ENCODE measurements around the gene ASB18. TPM values are rescaled to one million over a fixed set of nuclear protein-coding genes. Genes with fewer than 3 reads are reported as not detected.

ASB18 gene
- total and polyA plus RNA-seq, 2 donors (not counting 3 experiments of a cell fraction or from before 2014, with no cell fraction given) = not detected

DNA sequence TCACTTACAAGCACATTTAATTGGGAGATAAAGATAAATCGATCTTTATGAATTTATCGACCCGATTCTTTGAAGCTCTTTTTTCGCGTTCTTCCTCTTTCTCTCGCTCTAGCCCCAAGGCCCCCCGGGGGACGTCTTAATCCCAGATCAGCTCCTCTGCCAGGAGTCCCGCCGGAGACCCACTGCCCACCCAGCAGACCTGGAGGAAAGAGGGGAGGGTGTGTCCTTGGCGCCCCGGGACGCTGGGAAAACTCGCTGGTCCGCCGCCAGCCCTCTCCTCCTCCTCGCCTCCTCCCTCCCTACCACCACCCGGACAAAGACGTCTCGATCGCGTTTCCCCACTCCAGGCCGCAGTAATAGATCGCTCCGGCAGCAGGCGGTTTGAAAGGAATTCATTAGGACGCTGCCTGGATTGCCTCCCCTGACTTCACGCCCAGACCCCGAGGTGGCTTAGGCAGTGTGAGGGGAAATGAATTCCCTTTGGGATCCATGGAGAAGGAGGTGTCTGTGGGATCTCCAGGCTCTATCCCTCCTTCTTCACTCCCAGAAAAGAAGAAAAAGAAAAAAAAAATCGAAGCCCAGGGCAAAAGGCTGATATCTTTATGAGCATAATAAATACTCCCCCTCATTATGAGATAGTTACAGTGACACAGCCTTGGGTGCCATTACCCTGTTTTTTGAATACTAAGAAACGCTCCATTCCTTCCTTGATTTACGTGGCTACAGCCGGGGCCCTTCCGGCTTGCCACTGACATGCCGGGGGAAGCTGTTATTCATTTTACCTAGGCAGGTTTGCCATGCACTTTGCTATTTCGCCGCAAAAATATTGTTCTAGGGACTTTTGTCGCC, 94.2 kb downstream of the ASB18 start:
- Histone ChIP-seq H3K36me3 (ENCODE audit: control insufficient read depth in 2 of 2, extremely low read depth in 1 of 2, insufficient read depth in 2 of 2, low read length in 2 of 2) (no peaks in the 10 kb centered on the region), H3K9ac (replicated peaks; ENCODE audit: extremely low read depth, insufficient read depth, low read length) (no peak overlapping the region), H3K27me3 (ENCODE audit: control insufficient read depth in 2 of 2, insufficient read depth in 2 of 2, low read length in 2 of 2) (peaks cover 3 to 55% of the 10 kb centered on the region in 2 experiments), H3K4me1 (ENCODE audit: control insufficient read depth, extremely low read depth, insufficient read depth, low read length) (peaks cover 28% of the 10 kb centered on the region), H3K27ac (ENCODE audit: insufficient read depth, low read depth, low read length) (no peak overlapping the region), H3K9me3 (replicated peaks; ENCODE audit: control insufficient read depth, insufficient read depth, low read length) (no peaks in the 10 kb centered on the region), H4K20me1 (replicated peaks; ENCODE audit: control insufficient read depth, extremely low read depth, insufficient read depth, low read length) (no peaks in the 10 kb centered on the region), H3K9me1 (replicated peaks; ENCODE audit: control insufficient read depth, extremely low read depth, insufficient read depth, low read length) (no peaks in the 10 kb centered on the region), H3K4me3 (replicated peaks in 1 of 3; ENCODE audit: insufficient read depth in 1 of 3, low read depth in 1 of 3, low read length in 3 of 3) (no peak overlapping the region), H3K79me2 (ENCODE audit: control insufficient read depth, insufficient read depth, low read length) (no peaks in the 10 kb centered on the region), H2AFZ (ENCODE audit: low read depth, low read length) (no peak overlapping the region), H3K4me2 (ENCODE audit: insufficient read depth, low read length) (no peak overlapping the region)
- no TSS peak for BruUV-seq (replicated peaks)
- DNase-seq (ENCODE audit: low read depth, low spot score) (no peak), FAIRE-seq (no peak)
- dilution Hi-C loops (cut with MboI; ENCODE audit: extremely low pct_ligation_motif_present, low sequenced_read_pairs) (no loop called here), intact Hi-C loops (cut with micrococcal nuclease) (loop anchor here (2.0 to 5.0 kb wide), 2 partner anchors 309 to 402 kb away; no protein-coding TSS in a partner anchor)
- TF ChIP-seq JUN (IDR thresholded peaks at IDR 0.05; ENCODE audit: borderline replicate concordance, insufficient read depth, insufficient read length, low read depth) (no peak), FOS (IDR thresholded peaks at IDR 0.05; ENCODE audit: borderline replicate concordance, insufficient read depth, low read length) (no peak), MYC (IDR thresholded peaks at IDR 0.05; ENCODE audit: low read depth, low read length) (no peak), POLR2AphosphoS5 (IDR thresholded peaks at IDR 0.05; ENCODE audit: insufficient read depth, low read depth, low read length) (no peak), POLR2A (IDR thresholded peaks at IDR 0.05; ENCODE audit: low read depth, low read length) (no peak), EZH2 (IDR thresholded peaks at IDR 0.05; ENCODE audit: borderline replicate concordance, low read depth, low read length, severe bottlenecking) (no peak), GATA2 (IDR thresholded peaks at IDR 0.05; ENCODE audit: insufficient read depth, insufficient read length, low read depth, low read length) (no peak)
- TF ChIP-seq, protein P1, sequence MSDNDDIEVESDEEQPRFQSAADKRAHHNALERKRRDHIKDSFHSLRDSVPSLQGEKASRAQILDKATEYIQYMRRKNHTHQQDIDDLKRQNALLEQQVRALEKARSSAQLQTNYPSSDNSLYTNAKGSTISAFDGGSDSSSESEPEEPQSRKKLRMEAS (IDR thresholded peaks at IDR 0.05; ENCODE audit: insufficient read depth, insufficient read length) = no peak
- TF ChIP-seq, protein P2, sequence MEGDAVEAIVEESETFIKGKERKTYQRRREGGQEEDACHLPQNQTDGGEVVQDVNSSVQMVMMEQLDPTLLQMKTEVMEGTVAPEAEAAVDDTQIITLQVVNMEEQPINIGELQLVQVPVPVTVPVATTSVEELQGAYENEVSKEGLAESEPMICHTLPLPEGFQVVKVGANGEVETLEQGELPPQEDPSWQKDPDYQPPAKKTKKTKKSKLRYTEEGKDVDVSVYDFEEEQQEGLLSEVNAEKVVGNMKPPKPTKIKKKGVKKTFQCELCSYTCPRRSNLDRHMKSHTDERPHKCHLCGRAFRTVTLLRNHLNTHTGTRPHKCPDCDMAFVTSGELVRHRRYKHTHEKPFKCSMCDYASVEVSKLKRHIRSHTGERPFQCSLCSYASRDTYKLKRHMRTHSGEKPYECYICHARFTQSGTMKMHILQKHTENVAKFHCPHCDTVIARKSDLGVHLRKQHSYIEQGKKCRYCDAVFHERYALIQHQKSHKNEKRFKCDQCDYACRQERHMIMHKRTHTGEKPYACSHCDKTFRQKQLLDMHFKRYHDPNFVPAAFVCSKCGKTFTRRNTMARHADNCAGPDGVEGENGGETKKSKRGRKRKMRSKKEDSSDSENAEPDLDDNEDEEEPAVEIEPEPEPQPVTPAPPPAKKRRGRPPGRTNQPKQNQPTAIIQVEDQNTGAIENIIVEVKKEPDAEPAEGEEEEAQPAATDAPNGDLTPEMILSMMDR (IDR thresholded peaks at IDR 0.05; ENCODE audit: extremely low read depth in 1 of 2, insufficient read depth in 1 of 2, low read depth in 1 of 2, low read length in 2 of 2) = no peak
- ChIA-PET CTCF (interaction anchor here (1.8 to 4.9 kb wide), 4 partner anchors 9 to 404 kb away, joined by 8 to 61 read pairs (median 13); no protein-coding TSS in a partner anchor), POLR2A (no interaction called here)

Data from endothelial cell of umbilical vein (primary cell).